Stomach (tissue), 9 donors: Measurements from ENCODE around the gene HDLBP. TPM values are rescaled to one million over a fixed set of nuclear protein-coding genes. Genes with fewer than 3 reads are reported as not detected.

ENCODE experiments used
- DNase-seq, 2 donors: peaks; one replicate each; pipeline versions ENCODE4 v3.0.0 to v3.0.0-alpha.2; 2013 to 2019
- H3K27ac ChIP-seq, 5 donors: fragments of 200-600 bp in 4 of 5; sonication (generic) in 4 of 5; one replicate each; pipeline ENCODE4 v1.5.1; 2013 to 2019; ENCODE audit warnings: mild to moderate bottlenecking in 1 of 5, moderate library complexity in 1 of 5
- H3K27me3 ChIP-seq, 3 donors: fragments of 200-600 bp; sonication (generic); one replicate each; pipeline ENCODE4 v1.5.1; 2017 to 2019; ENCODE audit warnings: mixed run types in 1 of 3
- H3K36me3 ChIP-seq, 4 donors: fragments of 200-600 bp; sonication (generic); 1 replicate in 3 of 4; 2 replicates in 1 of 4; pipeline ENCODE4 v1.5.1; 2016 to 2019
- H3K4me1 ChIP-seq, 4 donors: fragments of 200-600 bp; sonication (generic); one replicate each; pipeline ENCODE4 v1.5.1; 2016 to 2019
- H3K4me3 ChIP-seq, 4 donors: fragments of 200-600 bp; sonication (generic) in 3 of 4; one replicate each; pipeline ENCODE4 v1.5.1; 2016 to 2019; ENCODE audit warnings: mild to moderate bottlenecking in 1 of 4
- H3K9me3 ChIP-seq, 4 donors: fragments of 200-600 bp; sonication (generic); one replicate each; pipeline ENCODE4 v1.5.1; 2016 to 2019
- EP300 ChIP-seq: sonication (generic); formaldehyde crosslinking; IDR thresholded peaks from one replicate; pipeline ENCODE4 v1.6.1; 2017; ENCODE audit warnings: antibody characterized with exemption
- POLR2A ChIP-seq, 4 donors: fragments of 450-650 bp; IDR thresholded peaks; one replicate each; pipeline ENCODE4 v1.6.1; 2016; ENCODE audit warnings: antibody characterized with exemption in 4 of 4, control low read depth in 2 of 4, mild to moderate bottlenecking in 1 of 4, moderate library complexity in 1 of 4
- POLR2AphosphoS5 ChIP-seq, 3 donors: sonication (generic); formaldehyde crosslinking; IDR thresholded peaks; one replicate each; pipeline ENCODE4 v1.6.1; 2016; ENCODE audit warnings: antibody characterized with exemption in 3 of 3
- WGBS, 5 donors: extraction: QIAGEN DNeasy Blood & Tissue Kit in 3 of 5; methylation state at CpG; one replicate each; pipeline versions ENCODE4 v1.1.5 to v1.1.7; 2013 to 2018; 5-methylcytosine and 5-hydroxymethylcytosine counted together
- intact Hi-C: fragments of 100-400 bp; cut with DNase I; formaldehyde crosslinking; loops from one replicate; pipeline ENCODE4 v1.15.1; 2023; ENCODE audit warnings: low total_unique reads
- polyA plus RNA-seq, 3 donors: library from polyadenylated mRNA; stranded (reverse); fragments of 200-250 nt; gene quantifications; one replicate each; pipeline ENCODE4 v1.2.3, GENCODE V29; 2013
- total RNA-seq, 5 donors: library from RNA; depleted of rRNA; stranded (reverse); fragments of >200 nt; gene quantifications; one replicate each; pipeline versions ENCODE4 v1.1.0 to v1.2.3, GENCODE V29; 2014 to 2016
- TF ChIP-seq, protein P1 (sequence below), 7 experiments: fragments of 450-650 bp in 4 of 7; fragments of 200-600 bp in 3 of 7; sonication (generic) in 3 of 7; IDR thresholded peaks; one replicate each; pipeline ENCODE4 v1.5.1; 2016 to 2019; ENCODE audit warnings: antibody characterized with exemption in 7 of 7, control low read depth in 2 of 7, mild to moderate bottlenecking in 1 of 7
- donor health status: healthy with polysubstance abuse.
- donor health status: Bipolar disorder and iron deficiency.
- donor health status: healthy.

Gene HDLBP
- total and polyA plus RNA-seq, 8 donors: 171 to 752 (median 397) TPM

- Histone ChIP-seq H3K27ac (no peak overlapping the region), H3K9me3 (no peaks in the 10 kb centered on the region), H3K4me1 (peaks cover 0 to 28% (median 6%) of the 10 kb centered on the region in 4 donors), H3K4me3 (no peak overlapping the region), H3K36me3 (no peaks in the 10 kb centered on the region), H3K27me3 (peaks cover 0 to 6% (median 0%) of the 10 kb centered on the region in 3 donors)
- WGBS, 5 donors: 78 to 86% (median 84%) methylated on average over 8 of the region's 8 CpGs
- no peak for DNase-seq
- intact Hi-C loops: no loop called here
- TF ChIP-seq, protein P1, sequence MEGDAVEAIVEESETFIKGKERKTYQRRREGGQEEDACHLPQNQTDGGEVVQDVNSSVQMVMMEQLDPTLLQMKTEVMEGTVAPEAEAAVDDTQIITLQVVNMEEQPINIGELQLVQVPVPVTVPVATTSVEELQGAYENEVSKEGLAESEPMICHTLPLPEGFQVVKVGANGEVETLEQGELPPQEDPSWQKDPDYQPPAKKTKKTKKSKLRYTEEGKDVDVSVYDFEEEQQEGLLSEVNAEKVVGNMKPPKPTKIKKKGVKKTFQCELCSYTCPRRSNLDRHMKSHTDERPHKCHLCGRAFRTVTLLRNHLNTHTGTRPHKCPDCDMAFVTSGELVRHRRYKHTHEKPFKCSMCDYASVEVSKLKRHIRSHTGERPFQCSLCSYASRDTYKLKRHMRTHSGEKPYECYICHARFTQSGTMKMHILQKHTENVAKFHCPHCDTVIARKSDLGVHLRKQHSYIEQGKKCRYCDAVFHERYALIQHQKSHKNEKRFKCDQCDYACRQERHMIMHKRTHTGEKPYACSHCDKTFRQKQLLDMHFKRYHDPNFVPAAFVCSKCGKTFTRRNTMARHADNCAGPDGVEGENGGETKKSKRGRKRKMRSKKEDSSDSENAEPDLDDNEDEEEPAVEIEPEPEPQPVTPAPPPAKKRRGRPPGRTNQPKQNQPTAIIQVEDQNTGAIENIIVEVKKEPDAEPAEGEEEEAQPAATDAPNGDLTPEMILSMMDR (IDR thresholded peaks at IDR 0.05): no peak
- no peak for TF ChIP-seq POLR2AphosphoS5 (IDR thresholded peaks at IDR 0.05)
- TF ChIP-seq EP300: no peak
- no peak for TF ChIP-seq POLR2A (IDR thresholded peaks at IDR 0.05)
Measured at GRCh38 chr2:241193271-241193670, 122.2 kb downstream of the HDLBP start.

DNA sequence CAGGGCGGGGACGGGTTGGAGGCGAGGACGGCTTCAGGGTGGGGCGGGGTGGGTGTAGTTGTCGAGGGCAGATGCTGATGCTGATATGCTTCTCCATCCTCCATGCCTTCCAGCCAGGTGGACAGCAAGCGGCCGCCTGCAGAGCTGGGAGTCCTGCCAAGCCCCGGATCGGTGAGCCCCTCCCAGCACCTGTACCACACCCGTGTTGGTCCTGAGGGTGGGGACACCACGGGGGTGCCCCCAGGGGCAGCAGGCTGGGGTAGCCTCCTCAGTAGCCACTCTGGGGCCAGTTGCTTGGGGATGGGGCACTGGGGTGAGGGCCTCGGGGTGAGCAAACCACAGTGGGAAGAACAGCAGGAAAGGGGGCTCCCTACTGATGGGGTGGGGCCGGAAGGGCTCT, 124.4 kb downstream of the HDLBP start:
- 35 to 68% (median 45%) methylated on average over 4 to 14 of the region's 14 CpGs for WGBS, 5 donors
- peak; percentile 41 to 43 for DNase-seq

DNA sequence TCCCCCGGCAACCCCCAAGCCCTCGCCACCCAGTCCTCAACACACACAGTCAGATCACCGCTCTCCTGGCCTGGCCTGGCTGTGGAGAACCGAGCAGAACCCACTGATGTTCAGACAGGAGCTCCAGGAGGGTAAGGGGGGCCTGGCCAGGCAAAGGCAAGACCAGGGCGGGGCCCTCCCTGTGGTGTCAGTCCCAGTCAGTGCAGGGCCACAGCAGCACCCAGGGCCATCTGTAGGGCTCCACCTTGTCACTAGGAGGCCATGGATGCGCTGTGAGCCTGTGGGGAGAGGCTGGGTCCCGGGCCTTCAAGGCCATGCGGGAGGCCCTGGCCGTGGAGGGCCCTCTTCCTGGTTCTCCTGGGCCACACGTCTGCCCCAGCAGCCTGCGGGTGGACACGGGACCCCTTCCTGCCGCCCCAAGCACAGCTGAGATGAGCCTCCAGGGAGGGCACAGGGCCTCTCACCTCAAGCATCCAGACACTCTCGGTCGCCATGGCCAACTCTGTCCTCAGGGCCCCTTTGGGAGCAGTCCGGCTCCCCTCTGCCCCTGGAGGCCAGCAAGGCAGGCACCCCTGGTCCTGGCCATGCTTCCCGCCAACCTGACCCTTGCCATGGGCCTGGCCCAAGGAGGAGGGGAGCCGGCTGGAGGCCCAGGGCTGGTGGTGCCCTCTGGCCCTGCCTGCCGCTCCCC, 125.0 kb downstream of the HDLBP start:
- Histone ChIP-seq H3K36me3 (no peaks in the 10 kb centered on the region), H3K9me3 (no peaks in the 10 kb centered on the region), H3K27me3 (peaks cover 0 to 19% (median 0%) of the 10 kb centered on the region in 3 donors), H3K4me1 (peaks cover 0 to 33% (median 7%) of the 10 kb centered on the region in 4 donors), H3K4me3 (no peak overlapping the region), H3K27ac (peak overlapping the region in 1 of 5 donors; percentile 43)
- TF ChIP-seq POLR2AphosphoS5 (IDR thresholded peaks at IDR 0.05) (no peak), EP300 (no peak), POLR2A (IDR thresholded peaks at IDR 0.05) (no peak)
- TF ChIP-seq, protein P1 (IDR thresholded peaks at IDR 0.05): no peak
- WGBS, 5 donors: 84 to 91% (median 88%) methylated on average over 7 to 19 of the region's 19 CpGs
- DNase-seq: no peak
- intact Hi-C loops: no loop called here

More for the DNA sequence above, 124.4 kb downstream of the HDLBP start:
- Histone ChIP-seq H3K27ac (peak overlapping the region in 1 of 5 donors; percentile 43), H3K36me3 (no peaks in the 10 kb centered on the region), H3K4me1 (peaks cover 0 to 33% (median 7%) of the 10 kb centered on the region in 4 donors), H3K27me3 (peaks cover 0 to 19% (median 0%) of the 10 kb centered on the region in 3 donors), H3K4me3 (no peak overlapping the region), H3K9me3 (no peaks in the 10 kb centered on the region)
- no peak for TF ChIP-seq EP300
- TF ChIP-seq, protein P1 (IDR thresholded peaks at IDR 0.05): no peak
- no peak for TF ChIP-seq POLR2A (IDR thresholded peaks at IDR 0.05)
- no peak for TF ChIP-seq POLR2AphosphoS5 (IDR thresholded peaks at IDR 0.05)
- intact Hi-C loops: no loop called here

- Histone ChIP-seq H3K27ac (no peak overlapping the region), H3K4me3 (no peak overlapping the region), H3K36me3 (no peaks in the 10 kb centered on the region), H3K4me1 (peaks cover 0 to 33% (median 7%) of the 10 kb centered on the region in 4 donors), H3K27me3 (peaks cover 0 to 19% (median 0%) of the 10 kb centered on the region in 3 donors), H3K9me3 (no peaks in the 10 kb centered on the region)
- TF ChIP-seq POLR2AphosphoS5 (IDR thresholded peaks at IDR 0.05): no peak
- no peak for TF ChIP-seq POLR2A (IDR thresholded peaks at IDR 0.05)
- no peak for TF ChIP-seq EP300
- TF ChIP-seq, protein P1 (IDR thresholded peaks at IDR 0.05): no peak
- intact Hi-C loops: no loop called here
- no peak for DNase-seq
- WGBS, 5 donors: 85 to 94% (median 88%) methylated on average over 10 to 15 of the region's 15 CpGs
Measured at GRCh38 chr2:241189856-241190201, 125.6 kb downstream of the HDLBP start.
